Loucy (cell line): ENCODE data around the gene ODAM.
"Not testable (repeated sequence)": the region's sequence is repeated elsewhere in the genome, so short reads cannot be mapped to it uniquely, and the experiment has no call there.

ENCODE experiments used
- H2AFZ ChIP-seq: fragments of 200-600 bp; sonication (generic); 2 replicates; pipeline ENCODE4 v1.6.0; 2016; ENCODE audit warnings: antibody characterized with exemption, mild to moderate bottlenecking, low read length, moderate library complexity
- H3F3A ChIP-seq: fragments of 200-600 bp; 2 replicates; pipeline ENCODE4 v1.6.0; 2016; ENCODE audit warnings: antibody characterized with exemption, low read depth, mild to moderate bottlenecking
- H3K27me3 ChIP-seq: fragments of 200-600 bp; sonication (generic); 2 replicates; pipeline ENCODE4 v1.6.1; 2014; ENCODE audit warnings: low read length, mild to moderate bottlenecking; ENCODE audit not compliant: insufficient read depth, poor library complexity, severe bottlenecking
- H3K36me3 ChIP-seq: fragments of 200-600 bp; sonication (generic); 2 replicates; pipeline ENCODE4 v1.6.1; 2016; ENCODE audit warnings: low read length; ENCODE audit not compliant: insufficient read depth
- H3K4me1 ChIP-seq: fragments of 200-600 bp; sonication (generic); 2 replicates; pipeline ENCODE4 v1.5.1; 2014; ENCODE audit warnings: low read length, mild to moderate bottlenecking; ENCODE audit not compliant: insufficient read depth, poor library complexity, severe bottlenecking
- H3K4me2 ChIP-seq: fragments of 200-600 bp; sonication (generic); 2 replicates; pipeline ENCODE4 v1.6.0; 2014; ENCODE audit warnings: antibody characterized with exemption, low read length, low read depth, mild to moderate bottlenecking; ENCODE audit not compliant: poor library complexity, severe bottlenecking
- H3K4me3 ChIP-seq: fragments of 200-600 bp; sonication (generic); 2 replicates; pipeline ENCODE4 v1.5.1; 2014; ENCODE audit warnings: low read length, mild to moderate bottlenecking, mixed read lengths; ENCODE audit not compliant: poor library complexity, severe bottlenecking
- H3K79me2 ChIP-seq: fragments of 200-600 bp; sonication (generic); 2 replicates; pipeline ENCODE4 v1.6.1; 2014; ENCODE audit warnings: low read length; ENCODE audit not compliant: insufficient read depth
- H3K9ac ChIP-seq: fragments of 200-600 bp; sonication (generic); 2 replicates; pipeline ENCODE4 v1.6.0; 2014; ENCODE audit warnings: mild to moderate bottlenecking, low read depth, low read length, moderate library complexity; ENCODE audit not compliant: poor library complexity, severe bottlenecking
- H3K9me2 ChIP-seq: fragments of 200-600 bp; sonication (generic); replicated peaks from 2 replicates; pipeline ENCODE4 v1.6.1; 2016; ENCODE audit warnings: low read depth, low read length, mixed read lengths
- H3K9me3 ChIP-seq: fragments of 200-600 bp; sonication (generic); 2 replicates; pipeline ENCODE4 v1.6.1; 2014; ENCODE audit warnings: mild to moderate bottlenecking, antibody characterized with exemption, low read length, low read depth; ENCODE audit not compliant: insufficient read depth
- H4K20me1 ChIP-seq: fragments of 200-600 bp; sonication (generic); 2 replicates; pipeline ENCODE4 v1.6.0; 2014; ENCODE audit warnings: antibody characterized with exemption, low read length, mild to moderate bottlenecking; ENCODE audit not compliant: insufficient read depth, poor library complexity, severe bottlenecking
- EZH2phosphoT487 ChIP-seq: fragments of 200-600 bp; IDR thresholded peaks from 2 replicates; pipeline ENCODE4 v1.6.1; 2018; ENCODE audit warnings: antibody characterized with exemption, mild to moderate bottlenecking, moderate library complexity, borderline replicate concordance
- TF ChIP-seq, protein P1 (sequence below): fragments of 200-600 bp; sonication (generic); conservative IDR thresholded peaks from 2 replicates; pipeline ENCODE4 v1.5.1; 2014; ENCODE audit warnings: mild to moderate bottlenecking, antibody characterized with exemption, low read length

The ODAM gene

DNA sequence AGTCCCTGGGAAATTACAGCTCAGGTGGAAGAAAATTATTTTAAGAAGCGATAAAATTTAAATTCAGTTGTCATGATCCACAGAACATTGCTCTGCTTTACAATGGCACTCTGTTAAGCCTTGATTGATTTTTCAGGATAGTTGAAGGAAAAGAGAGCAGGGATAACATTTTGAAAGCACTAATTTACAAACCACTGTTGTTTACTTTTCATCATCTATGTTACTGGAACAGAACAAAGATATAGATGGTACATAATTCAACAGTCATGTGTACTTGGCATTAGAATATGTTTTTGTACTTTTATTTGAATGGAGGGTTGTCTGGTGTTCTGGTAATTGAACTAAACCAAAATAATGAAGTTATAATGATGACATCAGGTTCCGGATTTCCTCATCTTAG lies 2.6 kb upstream of the ODAM start:
- Histone ChIP-seq H3K4me3 (no peak overlapping the region), H3K36me3 (no peaks in the 10 kb centered on the region), H3K27me3 (no peaks in the 10 kb centered on the region), H3K79me2 (no peaks in the 10 kb centered on the region), H2AFZ (no peak overlapping the region), H3K4me1 (no peaks in the 10 kb centered on the region), H3F3A (no peaks in the 10 kb centered on the region), H4K20me1 (no peaks in the 10 kb centered on the region), H3K9me2 (no peaks in the 10 kb centered on the region), H3K9ac (no peak overlapping the region), H3K9me3 (no peaks in the 10 kb centered on the region), H3K4me2 (no peak overlapping the region)
- no peak for TF ChIP-seq EZH2phosphoT487
- TF ChIP-seq, protein P1, sequence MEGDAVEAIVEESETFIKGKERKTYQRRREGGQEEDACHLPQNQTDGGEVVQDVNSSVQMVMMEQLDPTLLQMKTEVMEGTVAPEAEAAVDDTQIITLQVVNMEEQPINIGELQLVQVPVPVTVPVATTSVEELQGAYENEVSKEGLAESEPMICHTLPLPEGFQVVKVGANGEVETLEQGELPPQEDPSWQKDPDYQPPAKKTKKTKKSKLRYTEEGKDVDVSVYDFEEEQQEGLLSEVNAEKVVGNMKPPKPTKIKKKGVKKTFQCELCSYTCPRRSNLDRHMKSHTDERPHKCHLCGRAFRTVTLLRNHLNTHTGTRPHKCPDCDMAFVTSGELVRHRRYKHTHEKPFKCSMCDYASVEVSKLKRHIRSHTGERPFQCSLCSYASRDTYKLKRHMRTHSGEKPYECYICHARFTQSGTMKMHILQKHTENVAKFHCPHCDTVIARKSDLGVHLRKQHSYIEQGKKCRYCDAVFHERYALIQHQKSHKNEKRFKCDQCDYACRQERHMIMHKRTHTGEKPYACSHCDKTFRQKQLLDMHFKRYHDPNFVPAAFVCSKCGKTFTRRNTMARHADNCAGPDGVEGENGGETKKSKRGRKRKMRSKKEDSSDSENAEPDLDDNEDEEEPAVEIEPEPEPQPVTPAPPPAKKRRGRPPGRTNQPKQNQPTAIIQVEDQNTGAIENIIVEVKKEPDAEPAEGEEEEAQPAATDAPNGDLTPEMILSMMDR = no peak

DNA sequence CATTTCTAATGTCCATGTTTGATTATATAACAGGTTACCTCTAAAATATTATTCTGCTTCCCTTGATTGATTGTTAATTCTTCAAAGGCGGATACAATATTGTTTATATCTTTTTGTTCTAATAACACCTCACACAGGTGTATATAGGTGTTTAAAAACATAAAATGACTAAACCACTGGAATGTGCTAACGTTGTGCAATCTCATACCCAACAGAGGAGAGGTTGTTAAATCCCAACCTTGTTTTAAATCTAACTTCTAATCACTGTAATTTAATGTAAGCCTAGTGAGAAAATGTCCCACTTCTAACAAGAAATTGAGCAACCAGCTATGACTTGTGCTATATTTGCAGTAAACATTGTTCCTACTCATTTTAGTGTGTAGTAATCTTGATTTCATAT lies 1.3 kb downstream of the ODAM start:
- H3F3A ChIP-seq = no peaks in the 10 kb centered on the region
- TF ChIP-seq, protein P1 = no peak
- H3K4me2 ChIP-seq = no peak overlapping the region
- no peaks in the 10 kb centered on the region for H3K4me1 ChIP-seq
- H3K36me3 ChIP-seq = no peaks in the 10 kb centered on the region
- H3K9ac ChIP-seq = no peak overlapping the region
- no peaks in the 10 kb centered on the region for H4K20me1 ChIP-seq
- H2AFZ ChIP-seq = no peak overlapping the region
- no peaks in the 10 kb centered on the region for H3K9me3 ChIP-seq
- H3K9me2 ChIP-seq = no peaks in the 10 kb centered on the region
- no peaks in the 10 kb centered on the region for H3K79me2 ChIP-seq
- no peak overlapping the region for H3K4me3 ChIP-seq
- no peaks in the 10 kb centered on the region for H3K27me3 ChIP-seq

DNA sequence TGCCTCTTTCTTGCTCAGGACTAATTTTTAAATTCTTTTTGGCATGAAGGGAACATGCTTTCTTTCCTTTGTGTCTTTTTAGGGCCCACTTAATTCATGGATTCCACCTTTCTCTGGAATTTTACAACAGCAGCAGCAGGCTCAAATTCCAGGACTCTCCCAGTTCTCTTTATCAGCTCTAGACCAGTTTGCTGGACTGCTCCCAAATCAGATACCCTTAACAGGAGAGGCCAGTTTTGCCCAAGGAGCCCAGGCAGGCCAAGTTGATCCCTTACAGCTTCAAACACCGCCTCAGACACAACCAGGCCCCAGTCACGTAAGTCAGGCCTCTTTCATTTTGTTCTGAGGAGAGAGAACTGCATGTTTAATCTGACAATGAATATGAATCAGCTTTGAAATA lies 2.3 kb downstream of the ODAM start:
- Histone ChIP-seq H3K9ac (no peak overlapping the region), H3K4me1 (no peaks in the 10 kb centered on the region), H4K20me1 (no peaks in the 10 kb centered on the region), H2AFZ (no peak overlapping the region), H3K4me2 (no peak overlapping the region), H3K9me3 (no peaks in the 10 kb centered on the region), H3K36me3 (no peaks in the 10 kb centered on the region), H3F3A (no peaks in the 10 kb centered on the region), H3K9me2 (no peaks in the 10 kb centered on the region), H3K79me2 (no peaks in the 10 kb centered on the region), H3K4me3 (no peak overlapping the region), H3K27me3 (no peaks in the 10 kb centered on the region)
- no peak for TF ChIP-seq EZH2phosphoT487

GRCh38 chr4:70203601-70204000 lies 8.1 kb downstream of the ODAM start:
- Histone ChIP-seq H3K4me2 (no peak overlapping the region), H3K79me2 (no peaks in the 10 kb centered on the region), H2AFZ (no peak overlapping the region), H3F3A (no peaks in the 10 kb centered on the region), H3K9me2 (no peaks in the 10 kb centered on the region), H3K27me3 (no peaks in the 10 kb centered on the region), H3K9ac (no peak overlapping the region), H3K36me3 (no peaks in the 10 kb centered on the region), H3K9me3 (no peaks in the 10 kb centered on the region), H3K4me3 (no peak overlapping the region), H4K20me1 (no peaks in the 10 kb centered on the region), H3K4me1 (no peaks in the 10 kb centered on the region)
- TF ChIP-seq, protein P1 = no peak
- no peak for TF ChIP-seq EZH2phosphoT487

GRCh38 chr4:70212752-70213151 lies 17.2 kb downstream of the ODAM start:
- not testable (repeated sequence) for H3K4me3 ChIP-seq, H3K4me2 ChIP-seq, H2AFZ ChIP-seq, H3K9me2 ChIP-seq, H3F3A ChIP-seq, H3K36me3 ChIP-seq, H3K79me2 ChIP-seq, H3K9ac ChIP-seq, H3K27me3 ChIP-seq, H3K9me3 ChIP-seq, H4K20me1 ChIP-seq, H3K4me1 ChIP-seq
